A549 (cell line): ENCODE data around the gene SLC35F3.

Experiments used
- BCL3 ChIP-seq: fragments of >200 bp; sonication (Bioruptor Twin); formaldehyde crosslinking; IDR thresholded peaks from 3 replicates; pipeline ENCODE4 v1.6.1; 2016
- HOXA7 ChIP-seq: fragments of 250-450 bp; sonication (Bioruptor Pico); IDR thresholded peaks from 2 replicates; pipeline ENCODE4 v1.5.0; 2020; ENCODE audit warnings: mild to moderate bottlenecking, moderate library complexity
- POLR2A ChIP-seq: IDR thresholded peaks from 2 replicates; pipeline ENCODE4 v1.6.1; 2012; ENCODE audit warnings: mild to moderate bottlenecking, low read length
- TF ChIP-seq, protein P1 (sequence below): fragments of >200 bp; sonication (Bioruptor Twin); formaldehyde crosslinking; IDR thresholded peaks from 3 replicates; pipeline ENCODE4 v1.5.1; 2016

DNA sequence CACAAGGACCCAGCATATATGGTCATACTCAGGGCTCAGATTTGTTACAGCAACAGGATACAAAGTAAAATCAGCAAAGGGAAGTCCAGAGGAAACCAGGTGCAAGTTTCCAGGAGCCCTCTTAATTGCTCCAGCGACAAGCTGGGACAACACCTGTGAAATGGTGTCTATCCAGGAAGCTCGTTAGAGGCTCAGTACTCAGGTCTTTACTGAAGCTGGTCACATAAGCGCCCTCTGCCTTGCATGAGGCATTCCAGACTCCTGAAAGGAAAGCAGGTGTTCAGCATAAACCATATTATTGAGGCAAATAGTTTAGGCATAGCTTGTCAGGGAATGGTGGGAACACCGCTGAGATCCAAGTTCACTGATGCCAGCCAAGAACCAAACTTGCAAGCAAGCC, 231.0 kb downstream of the SLC35F3 start:
- TF ChIP-seq, protein P1, sequence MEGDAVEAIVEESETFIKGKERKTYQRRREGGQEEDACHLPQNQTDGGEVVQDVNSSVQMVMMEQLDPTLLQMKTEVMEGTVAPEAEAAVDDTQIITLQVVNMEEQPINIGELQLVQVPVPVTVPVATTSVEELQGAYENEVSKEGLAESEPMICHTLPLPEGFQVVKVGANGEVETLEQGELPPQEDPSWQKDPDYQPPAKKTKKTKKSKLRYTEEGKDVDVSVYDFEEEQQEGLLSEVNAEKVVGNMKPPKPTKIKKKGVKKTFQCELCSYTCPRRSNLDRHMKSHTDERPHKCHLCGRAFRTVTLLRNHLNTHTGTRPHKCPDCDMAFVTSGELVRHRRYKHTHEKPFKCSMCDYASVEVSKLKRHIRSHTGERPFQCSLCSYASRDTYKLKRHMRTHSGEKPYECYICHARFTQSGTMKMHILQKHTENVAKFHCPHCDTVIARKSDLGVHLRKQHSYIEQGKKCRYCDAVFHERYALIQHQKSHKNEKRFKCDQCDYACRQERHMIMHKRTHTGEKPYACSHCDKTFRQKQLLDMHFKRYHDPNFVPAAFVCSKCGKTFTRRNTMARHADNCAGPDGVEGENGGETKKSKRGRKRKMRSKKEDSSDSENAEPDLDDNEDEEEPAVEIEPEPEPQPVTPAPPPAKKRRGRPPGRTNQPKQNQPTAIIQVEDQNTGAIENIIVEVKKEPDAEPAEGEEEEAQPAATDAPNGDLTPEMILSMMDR: no peak
- TF ChIP-seq POLR2A: no peak
- TF ChIP-seq HOXA7 (CRISPR knock-in tag): no peak
- no peak for TF ChIP-seq BCL3
